Breast epithelium (tissue), 4 donors: Measurements from ENCODE around the gene NOTUM. TPM values are rescaled to one million over a fixed set of nuclear protein-coding genes. Genes with fewer than 3 reads are reported as not detected.

ENCODE experiments used
- DNase-seq, 2 donors: peaks; one replicate each; pipeline ENCODE4 v3.0.0-alpha.2; 2019; ENCODE audit warnings: low spot score in 2 of 2
- H3K27ac ChIP-seq, 2 donors: fragments of 200-600 bp; sonication (generic) in 1 of 2; one replicate each; pipeline ENCODE4 v1.5.1; 2016 to 2019; ENCODE audit warnings: mild to moderate bottlenecking in 1 of 2
- H3K27me3 ChIP-seq, 2 donors: fragments of 200-600 bp; sonication (generic) in 1 of 2; one replicate each; pipeline versions ENCODE4 v1.5.1 to v1.6.0; 2017 to 2019; ENCODE audit warnings: control low read depth in 1 of 2, mild to moderate bottlenecking in 1 of 2
- H3K36me3 ChIP-seq: fragments of 200-600 bp; one replicate; pipeline ENCODE4 v1.5.1; 2019
- H3K4me1 ChIP-seq, 2 donors: fragments of 200-600 bp; sonication (generic); one replicate each; pipeline ENCODE4 v1.5.1; 2016 to 2019; ENCODE audit warnings: control low read depth in 1 of 2
- H3K4me3 ChIP-seq, 3 donors: fragments of 200-600 bp; sonication (generic); 1 replicate in 2 of 3; 2 replicates in 1 of 3; pipeline ENCODE4 v1.5.1; 2016 to 2019; ENCODE audit warnings: mild to moderate bottlenecking in 3 of 3, moderate library complexity in 2 of 3
- H3K9me3 ChIP-seq, 2 donors: fragments of 200-600 bp; sonication (generic) in 1 of 2; one replicate each; pipeline ENCODE4 v1.5.1; 2016 to 2019; ENCODE audit warnings: control low read depth in 1 of 2
- POLR2A ChIP-seq: fragments of 450-650 bp; IDR thresholded peaks from one replicate; pipeline ENCODE4 v1.6.1; 2016; ENCODE audit warnings: antibody characterized with exemption, mild to moderate bottlenecking, moderate library complexity
- POLR2AphosphoS5 ChIP-seq, 3 donors: sonication (generic); formaldehyde crosslinking; IDR thresholded peaks; one replicate each; pipeline ENCODE4 v1.6.1; 2017; ENCODE audit warnings: antibody characterized with exemption in 3 of 3
- intact Hi-C: fragments of 100-400 bp; cut with DNase I; formaldehyde crosslinking; loops from one replicate; pipeline ENCODE4 v1.15.1; 2023; ENCODE audit warnings: low total_unique reads
- total RNA-seq, 3 donors: library from RNA; depleted of rRNA; stranded (reverse); fragments of >200 nt; gene quantifications; one replicate each; pipeline ENCODE4 v1.1.0, GENCODE V29; 2016
- TF ChIP-seq, protein P1 (sequence below), 3 donors: fragments of 450-650 bp; IDR thresholded peaks; one replicate each; pipeline ENCODE4 v1.5.1; 2016 to 2017; ENCODE audit warnings: antibody characterized with exemption in 3 of 3, mild to moderate bottlenecking in 3 of 3, moderate library complexity in 3 of 3

Gene NOTUM
- total RNA-seq, result under 1 TPM in 1 of 3 donors, not detected in 2; 0.29 TPM

DNA sequence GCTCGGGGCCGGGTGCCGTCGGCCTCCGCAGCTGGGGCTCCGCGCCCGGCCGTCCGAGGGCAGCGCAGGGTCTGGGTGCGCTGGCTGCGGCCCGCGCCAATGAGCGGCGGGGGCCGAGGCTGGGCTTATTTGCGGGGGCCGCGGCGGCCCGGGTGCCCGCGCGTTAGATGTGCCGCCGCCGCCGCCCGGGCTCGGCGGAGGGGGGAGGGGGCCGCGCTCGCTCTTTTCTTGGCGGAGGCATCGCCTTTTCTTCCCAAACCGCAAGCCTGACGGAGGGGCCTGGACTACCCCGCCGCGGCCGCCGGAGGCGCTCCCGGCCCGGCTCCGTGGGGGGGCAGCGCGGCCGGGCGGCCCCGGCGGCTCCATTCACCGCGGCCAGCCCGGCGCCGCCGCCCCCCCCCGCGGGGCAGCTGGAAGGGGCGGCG, at the start of gene NOTUM:
Gene NOTUM (minus strand): TSS at position 101 of the 425 bp plus-strand sequence. CDS start 278 bp downstream, outside the sequence.
- Histone ChIP-seq H3K36me3 (no peaks in the 10 kb centered on the region), H3K4me3 (peak within 1 kb of the TSS; percentile 25 to 68 (median 40)), H3K9me3 (no peaks in the 10 kb centered on the region), H3K27me3 (peaks cover 22 to 64% of the 10 kb centered on the region in 2 donors), H3K27ac (no peak within 1 kb of the TSS), H3K4me1 (peaks cover 0 to 12% of the 10 kb centered on the region in 2 donors)
- intact Hi-C loops, result no loop called here
- no peak for DNase-seq
- no peak for TF ChIP-seq POLR2A
- no peak for TF ChIP-seq POLR2AphosphoS5 (IDR thresholded peaks at IDR 0.05)
- TF ChIP-seq, protein P1, sequence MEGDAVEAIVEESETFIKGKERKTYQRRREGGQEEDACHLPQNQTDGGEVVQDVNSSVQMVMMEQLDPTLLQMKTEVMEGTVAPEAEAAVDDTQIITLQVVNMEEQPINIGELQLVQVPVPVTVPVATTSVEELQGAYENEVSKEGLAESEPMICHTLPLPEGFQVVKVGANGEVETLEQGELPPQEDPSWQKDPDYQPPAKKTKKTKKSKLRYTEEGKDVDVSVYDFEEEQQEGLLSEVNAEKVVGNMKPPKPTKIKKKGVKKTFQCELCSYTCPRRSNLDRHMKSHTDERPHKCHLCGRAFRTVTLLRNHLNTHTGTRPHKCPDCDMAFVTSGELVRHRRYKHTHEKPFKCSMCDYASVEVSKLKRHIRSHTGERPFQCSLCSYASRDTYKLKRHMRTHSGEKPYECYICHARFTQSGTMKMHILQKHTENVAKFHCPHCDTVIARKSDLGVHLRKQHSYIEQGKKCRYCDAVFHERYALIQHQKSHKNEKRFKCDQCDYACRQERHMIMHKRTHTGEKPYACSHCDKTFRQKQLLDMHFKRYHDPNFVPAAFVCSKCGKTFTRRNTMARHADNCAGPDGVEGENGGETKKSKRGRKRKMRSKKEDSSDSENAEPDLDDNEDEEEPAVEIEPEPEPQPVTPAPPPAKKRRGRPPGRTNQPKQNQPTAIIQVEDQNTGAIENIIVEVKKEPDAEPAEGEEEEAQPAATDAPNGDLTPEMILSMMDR (IDR thresholded peaks at IDR 0.05), result no peak

DNA sequence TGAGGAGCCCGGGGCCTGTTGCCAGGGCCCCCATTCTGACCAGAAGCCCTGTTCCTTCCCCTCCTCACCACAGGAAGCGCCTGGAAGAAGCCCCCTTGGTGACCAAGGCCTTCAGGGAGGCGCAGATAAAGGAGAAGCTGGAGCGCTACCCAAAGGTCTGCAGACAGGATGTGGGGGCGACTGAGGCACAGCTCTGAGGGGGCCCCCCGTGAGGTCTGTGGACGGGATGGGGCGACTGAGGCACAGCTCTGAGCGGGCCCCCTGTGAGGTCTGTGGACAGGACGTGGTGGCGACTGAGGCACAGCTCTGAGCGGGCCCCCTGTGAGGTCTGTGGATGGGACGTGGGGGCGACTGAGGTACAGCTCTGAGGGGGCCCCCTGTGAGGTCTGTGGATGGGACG, 48.4 kb upstream of the NOTUM start:
- no peaks in the 10 kb centered on the region for H3K27me3 ChIP-seq
- no peak for DNase-seq
- intact Hi-C loops, result loop anchor here (5.0 kb wide), 1 partner anchor 117 kb away; the partner anchor contains the start of genes ALYREF and ANAPC11
- H3K4me1 ChIP-seq, result no peaks in the 10 kb centered on the region
- no peaks in the 10 kb centered on the region for H3K9me3 ChIP-seq
- no peaks in the 10 kb centered on the region for H3K36me3 ChIP-seq
- H3K4me3 ChIP-seq, result no peak overlapping the region
- H3K27ac ChIP-seq, result no peak overlapping the region
- TF ChIP-seq POLR2AphosphoS5 (IDR thresholded peaks at IDR 0.05) (no peak), POLR2A (no peak)
- TF ChIP-seq, protein P1 (IDR thresholded peaks at IDR 0.05), result no peak

DNA sequence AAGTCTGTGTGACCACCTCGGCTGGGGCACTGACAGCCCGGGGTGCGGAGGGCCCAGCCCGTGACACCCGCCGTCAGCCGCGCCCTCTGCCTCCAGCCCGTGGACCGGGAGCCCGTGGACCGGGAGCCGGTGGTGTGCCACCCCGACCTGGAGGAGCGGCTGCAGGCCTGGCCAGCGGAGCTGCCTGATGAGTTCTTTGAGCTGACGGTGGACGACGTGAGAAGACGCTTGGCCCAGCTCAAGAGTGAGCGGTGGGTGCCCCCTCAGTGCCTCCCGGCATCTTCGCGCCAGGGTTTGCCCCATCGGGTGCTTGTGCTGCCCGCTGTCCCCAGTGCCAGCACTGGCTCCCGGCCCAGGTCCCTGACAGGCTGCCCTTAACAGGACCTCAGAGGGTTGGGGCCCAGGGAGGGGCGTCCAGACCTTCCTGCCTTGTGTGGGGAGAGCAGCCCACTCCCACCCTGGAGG, 48.0 kb upstream of the NOTUM start:
- Histone ChIP-seq H3K4me1 (no peaks in the 10 kb centered on the region), H3K36me3 (no peaks in the 10 kb centered on the region), H3K27ac (no peak overlapping the region), H3K9me3 (no peaks in the 10 kb centered on the region), H3K4me3 (no peak overlapping the region), H3K27me3 (no peaks in the 10 kb centered on the region)
- TF ChIP-seq, protein P1 (IDR thresholded peaks at IDR 0.05), result no peak
- TF ChIP-seq POLR2AphosphoS5 (IDR thresholded peaks at IDR 0.05) (no peak), POLR2A (no peak)
- intact Hi-C loops, result loop anchor here (5.0 kb wide), 1 partner anchor 117 kb away; the partner anchor contains the start of genes ALYREF and ANAPC11
- DNase-seq, result no peak

DNA sequence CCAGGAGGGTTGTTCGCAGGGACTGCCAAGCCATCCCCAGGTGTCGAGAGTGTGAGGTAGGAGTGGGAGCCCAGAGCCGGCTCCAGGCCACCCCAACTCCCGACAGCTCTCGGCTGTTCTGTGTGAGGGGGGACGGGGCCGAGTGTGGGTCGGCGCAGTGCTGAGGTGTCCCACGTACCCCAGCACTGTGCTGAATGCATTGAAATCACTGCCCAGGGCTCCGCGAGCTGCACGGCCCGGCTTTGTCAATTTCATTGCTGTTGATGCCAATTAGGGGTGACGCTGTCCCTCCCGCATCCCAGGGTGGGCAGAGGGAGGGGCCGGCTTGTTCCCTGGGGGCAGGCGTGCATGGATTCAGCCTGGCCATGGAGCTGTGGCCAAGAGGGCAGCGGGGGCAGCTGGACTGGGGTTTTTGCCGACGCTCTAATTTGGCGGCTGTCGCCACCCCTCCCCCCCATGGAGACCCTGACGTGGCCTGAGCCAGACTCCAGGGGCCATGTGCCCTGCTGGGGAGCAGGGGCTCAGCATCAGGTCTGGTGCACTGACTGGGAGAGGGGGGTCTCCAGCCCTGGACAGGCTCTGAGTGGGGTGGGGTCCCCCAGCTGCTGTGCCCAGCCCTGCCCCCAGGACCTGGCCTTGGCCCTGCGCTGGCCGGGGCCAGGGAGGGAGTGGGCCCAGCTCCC, 47.4 kb upstream of the NOTUM start:
- H3K9me3 ChIP-seq, result no peaks in the 10 kb centered on the region
- TF ChIP-seq, protein P1 (IDR thresholded peaks at IDR 0.05), result no peak
- TF ChIP-seq POLR2AphosphoS5 (IDR thresholded peaks at IDR 0.05) (no peak), POLR2A (no peak)
- no peak overlapping the region for H3K27ac ChIP-seq
- peaks cover 2% of the 10 kb centered on the region in 2 donors for H3K4me1 ChIP-seq
- intact Hi-C loops, result loop anchor here (5.0 kb wide), 1 partner anchor 116 kb away; the partner anchor contains the start of genes ALYREF and ANAPC11
- H3K36me3 ChIP-seq, result no peaks in the 10 kb centered on the region
- H3K4me3 ChIP-seq, result no peak overlapping the region
- no peaks in the 10 kb centered on the region for H3K27me3 ChIP-seq
- no peak for DNase-seq
